Posterior cingulate gyrus (tissue), 11 donors: Measurements from ENCODE around the gene SPATA32.

Source experiments
- DNase-seq, 10 donors: peaks; one replicate each; pipeline versions ENCODE4 v3.0.0 to v3.0.0-alpha.2; 2020 to 2021; ENCODE audit warnings: mixed read lengths in 3 of 10
- intact Hi-C: fragments of 100-400 bp; cut with DNase I; formaldehyde crosslinking; loops from one replicate; pipeline ENCODE4 v1.15.1; 2023

The SPATA32 gene

DNA sequence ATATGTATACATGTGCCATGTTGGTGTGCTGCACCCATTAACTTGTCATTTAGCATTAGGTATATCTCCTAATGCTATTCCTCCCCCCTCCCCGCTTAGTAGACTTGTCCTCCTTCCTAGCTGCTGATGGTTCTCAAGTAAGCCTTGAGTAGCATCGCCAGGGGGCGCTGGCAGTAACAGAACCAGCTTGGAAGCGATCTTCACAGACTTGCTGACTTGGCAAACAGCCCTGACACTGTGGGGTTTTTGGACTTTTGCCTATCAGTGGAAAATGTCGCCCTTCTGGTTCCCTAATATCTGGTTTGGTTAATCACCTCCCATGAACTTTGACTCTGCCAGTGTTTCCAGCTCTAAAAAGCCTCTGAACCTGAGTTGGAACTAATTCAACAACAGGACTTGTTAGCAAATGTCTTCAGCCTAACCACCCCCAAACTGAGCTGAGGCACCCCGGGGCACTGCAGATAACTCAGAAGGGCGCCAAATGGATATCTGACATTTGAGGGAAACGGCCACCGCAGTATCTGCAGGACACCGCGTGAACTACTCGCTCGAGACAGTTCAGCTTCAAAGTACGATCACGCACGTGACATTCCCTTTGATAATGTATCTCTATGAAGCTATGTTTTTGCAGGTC is 15.4 kb upstream of the SPATA32 start:
- intact Hi-C loops = loop anchor here (1.0 kb wide), 2 partner anchors 40 to 108 kb away; partner anchors contain the start of gene MAP3K14
- peak; percentile 74 to 98 (median 90) for DNase-seq

DNA sequence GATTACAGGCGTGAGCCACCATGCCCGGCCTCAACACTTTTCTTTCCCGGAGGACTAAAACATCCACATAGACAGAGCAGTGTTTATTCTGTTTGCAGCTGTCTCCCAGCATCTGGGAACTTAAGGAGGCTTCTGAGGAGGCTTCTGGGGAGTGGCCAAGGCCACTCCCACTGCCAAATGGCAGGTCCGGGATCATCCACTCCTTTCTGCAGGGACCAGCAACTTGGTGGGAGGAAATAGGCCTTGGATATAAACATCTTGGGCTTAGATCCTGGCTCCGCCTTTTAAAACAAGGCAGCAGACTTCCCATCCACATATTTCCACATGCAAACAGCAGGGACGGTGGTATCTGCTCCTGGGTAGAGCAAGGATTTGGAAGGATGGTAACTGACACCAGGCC is 14.1 kb upstream of the SPATA32 start:
- peak in 1 of 10 donors; percentile 10 for DNase-seq
- intact Hi-C loops = no loop called here

- intact Hi-C loops = no loop called here
- DNase-seq = peak in 2 of 10 donors; percentile 21 to 60
Measured at GRCh38 chr17:45274033-45274432, 12.1 kb upstream of the SPATA32 start.

- DNase-seq = peak in 2 of 10 donors; percentile 67 to 72
- intact Hi-C loops = no loop called here
Measured at GRCh38 chr17:45273551-45273957, 11.7 kb upstream of the SPATA32 start.

DNA sequence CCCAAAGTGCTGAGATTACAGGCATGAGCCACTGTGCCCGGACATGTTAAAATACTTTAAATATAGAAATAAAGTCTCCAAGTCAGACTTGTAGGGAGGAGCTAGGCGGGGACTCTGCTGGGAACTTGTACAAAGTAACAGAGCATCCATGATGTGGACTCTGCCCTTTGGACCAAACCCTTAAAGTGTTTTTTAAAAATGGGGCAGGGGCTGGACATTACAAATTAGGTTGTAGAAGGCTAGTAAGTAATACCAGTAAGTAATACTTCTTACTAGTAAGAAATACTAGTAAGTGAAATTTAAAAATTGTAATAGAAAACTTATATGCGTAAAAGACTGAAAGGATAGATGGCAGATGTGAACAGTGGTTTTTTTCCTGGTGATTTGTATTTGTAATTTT is 9.7 kb upstream of the SPATA32 start:
- intact Hi-C loops = no loop called here
- no peak for DNase-seq

DNA sequence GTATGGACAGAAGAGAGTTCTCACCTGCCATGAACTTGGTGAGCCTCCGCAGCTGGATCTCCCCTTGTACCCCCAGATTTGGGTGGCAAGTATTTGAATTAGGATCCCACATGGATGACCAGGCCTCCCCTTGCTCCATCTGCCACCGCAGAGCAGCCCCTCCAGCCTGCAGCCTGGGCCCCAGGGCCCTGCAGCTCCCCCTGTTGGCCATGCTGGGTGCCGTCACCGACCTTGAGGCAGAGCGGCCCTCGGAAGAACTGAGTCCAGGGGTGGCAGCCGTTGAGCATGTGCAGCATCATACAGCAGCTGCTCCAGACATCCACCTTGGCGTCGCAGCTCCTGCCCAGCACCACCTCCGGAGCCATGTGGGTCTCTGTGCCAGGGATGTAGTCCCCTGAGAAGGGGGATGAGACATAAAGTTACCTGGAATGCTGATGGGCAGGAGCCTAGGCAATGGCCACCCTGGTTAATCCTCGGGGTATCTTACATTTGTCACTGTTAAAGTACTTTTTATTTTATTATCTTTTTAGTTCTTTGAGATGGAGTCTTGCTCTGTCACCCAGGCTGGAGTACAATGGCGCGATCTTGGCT is 9.0 kb upstream of the SPATA32 start:
- peak in 1 of 10 donors; percentile 63 for DNase-seq

GRCh38 chr17:45269912-45270311 is 8.0 kb upstream of the SPATA32 start:
- intact Hi-C loops = no loop called here
- DNase-seq = peak in 1 of 10 donors; percentile 35

More for the DNA sequence above, 9.0 kb upstream of the SPATA32 start:
- intact Hi-C loops = no loop called here

DNA sequence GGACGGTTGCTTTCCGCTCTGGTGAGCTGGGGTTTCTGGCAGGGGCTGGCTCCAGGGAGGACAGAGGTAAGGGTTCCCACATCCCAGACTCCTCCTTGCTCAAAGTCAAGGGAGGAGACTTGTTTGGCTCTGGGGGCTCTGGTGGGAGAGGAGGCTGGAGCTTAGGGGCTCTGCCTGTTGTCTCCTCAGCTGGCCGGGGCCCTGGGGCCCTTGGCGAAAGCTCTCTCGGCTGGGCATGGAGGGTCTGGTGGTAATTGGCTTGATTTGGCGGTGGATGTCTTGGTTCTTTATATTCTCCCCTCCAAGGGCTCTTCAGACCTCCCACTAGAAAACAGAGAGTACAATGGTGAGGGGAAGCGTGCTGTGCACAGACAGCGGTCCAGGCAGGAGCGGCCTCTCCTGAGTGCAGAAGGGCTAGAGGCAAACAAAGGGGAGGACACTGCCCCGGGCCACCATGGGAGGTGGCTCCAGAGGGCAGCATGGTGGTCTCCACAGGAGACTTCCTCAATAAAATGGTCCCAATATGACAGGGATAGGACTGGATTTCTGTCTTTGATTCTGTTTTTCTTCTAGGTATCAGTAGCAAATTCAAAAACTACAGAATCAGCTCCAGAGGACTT is 5.7 kb upstream of the SPATA32 start:
- intact Hi-C loops = no loop called here
- DNase-seq = no peak

DNA sequence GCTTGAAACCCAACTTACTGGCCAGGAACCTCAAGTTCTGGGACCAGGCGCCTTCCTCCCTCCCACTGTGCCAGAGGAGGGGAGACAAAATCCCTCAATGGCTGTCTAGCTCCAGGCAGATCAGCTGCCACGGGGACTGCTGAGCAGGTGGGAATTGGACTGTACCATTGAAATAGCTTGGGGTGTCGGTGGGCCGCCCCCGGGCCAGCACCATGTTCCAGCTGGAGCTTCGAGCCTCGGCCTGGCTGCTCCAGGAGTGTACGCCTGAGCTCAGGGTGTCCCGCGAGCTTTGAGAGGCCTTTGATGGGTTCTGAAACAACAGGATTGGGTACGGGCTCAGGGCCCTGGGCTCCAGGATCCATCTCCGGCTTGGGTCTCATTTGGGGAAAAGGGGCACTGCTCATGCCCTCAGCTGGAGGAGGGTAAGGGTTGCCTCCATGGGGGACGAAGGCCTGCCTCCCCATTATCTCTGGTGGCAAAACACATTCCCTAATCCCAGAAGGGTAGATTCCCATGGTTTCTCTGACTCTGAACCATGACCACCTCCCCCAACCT is 4.6 kb upstream of the SPATA32 start:
- intact Hi-C loops = no loop called here

GRCh38 chr17:45265821-45266220 is 3.9 kb upstream of the SPATA32 start:
- DNase-seq = no peak
- intact Hi-C loops = no loop called here

More for the DNA sequence above, 4.6 kb upstream of the SPATA32 start:
- no peak for DNase-seq

GRCh38 chr17:45264988-45265387 is 3.1 kb upstream of the SPATA32 start:
- DNase-seq = no peak
- intact Hi-C loops = no loop called here

- DNase-seq = no peak
- intact Hi-C loops = no loop called here
Measured at GRCh38 chr17:45264430-45264829, 2.5 kb upstream of the SPATA32 start.

DNA sequence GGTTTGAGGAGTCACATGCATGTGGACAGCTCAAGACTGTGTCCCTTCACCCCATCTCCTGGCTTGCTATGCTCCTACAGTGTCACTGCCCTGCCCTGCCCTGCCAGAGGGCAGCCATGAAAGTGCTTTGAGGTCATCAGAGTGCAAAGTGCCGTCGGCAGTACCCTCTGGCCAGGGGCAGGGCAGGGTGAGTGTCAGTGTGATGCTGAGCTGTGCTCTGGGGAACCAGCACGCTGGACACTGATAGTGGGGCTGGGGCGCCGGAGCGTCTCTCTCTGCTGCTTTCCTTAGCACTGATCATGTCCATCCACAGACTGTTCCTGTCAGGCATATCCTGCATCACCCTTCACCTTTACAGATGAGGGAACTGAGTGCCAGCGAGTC is 1.6 kb upstream of the SPATA32 start:
- intact Hi-C loops = no loop called here
- no peak for DNase-seq

DNA sequence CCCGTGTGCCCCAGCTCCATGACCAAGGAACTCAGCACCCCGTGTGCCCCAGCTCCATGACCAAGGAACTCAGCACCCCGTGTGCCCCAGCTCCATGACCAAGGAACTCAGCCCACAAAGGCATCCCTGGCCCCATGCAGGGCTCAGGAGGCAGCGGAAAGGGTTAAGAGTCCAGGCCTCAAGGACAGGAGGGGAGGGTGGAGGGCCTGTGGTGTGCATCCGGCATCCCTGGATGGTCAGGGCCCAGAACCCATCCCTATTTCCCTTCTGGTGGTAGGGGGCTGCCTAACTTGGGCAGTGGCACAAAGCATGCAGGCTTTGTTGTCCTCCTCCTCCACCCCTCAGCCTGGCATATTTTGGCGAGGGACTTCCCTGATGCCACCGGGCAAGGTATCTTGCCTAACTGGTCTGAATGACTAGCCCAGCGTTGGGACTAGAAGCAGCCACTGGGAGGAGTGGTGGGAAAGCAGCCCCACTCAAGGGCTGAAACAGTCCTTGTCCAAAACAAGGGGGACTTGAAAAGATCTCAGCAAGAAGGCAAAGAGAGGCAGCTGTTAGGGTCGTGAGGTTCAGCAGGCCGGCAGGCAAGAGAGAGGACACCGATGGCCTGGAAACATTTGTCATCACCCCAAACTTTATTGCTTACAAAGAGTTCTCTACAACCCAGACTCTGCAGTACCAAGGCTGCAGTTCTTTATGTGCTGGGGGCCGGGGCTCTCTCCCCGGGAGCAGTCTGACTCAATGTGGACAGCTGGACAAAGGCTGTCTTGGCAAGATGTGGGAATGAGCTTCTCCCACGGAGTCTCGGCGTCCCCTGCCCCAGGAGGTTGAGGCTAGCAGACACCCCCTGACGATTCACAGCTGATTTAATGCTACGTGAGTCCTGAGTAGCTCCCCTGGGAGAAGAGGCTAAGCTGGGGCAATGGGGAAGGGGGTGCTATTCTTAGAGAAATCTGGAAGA is 902 bp upstream of the SPATA32 start:
- intact Hi-C loops = no loop called here
- no peak for DNase-seq

DNA sequence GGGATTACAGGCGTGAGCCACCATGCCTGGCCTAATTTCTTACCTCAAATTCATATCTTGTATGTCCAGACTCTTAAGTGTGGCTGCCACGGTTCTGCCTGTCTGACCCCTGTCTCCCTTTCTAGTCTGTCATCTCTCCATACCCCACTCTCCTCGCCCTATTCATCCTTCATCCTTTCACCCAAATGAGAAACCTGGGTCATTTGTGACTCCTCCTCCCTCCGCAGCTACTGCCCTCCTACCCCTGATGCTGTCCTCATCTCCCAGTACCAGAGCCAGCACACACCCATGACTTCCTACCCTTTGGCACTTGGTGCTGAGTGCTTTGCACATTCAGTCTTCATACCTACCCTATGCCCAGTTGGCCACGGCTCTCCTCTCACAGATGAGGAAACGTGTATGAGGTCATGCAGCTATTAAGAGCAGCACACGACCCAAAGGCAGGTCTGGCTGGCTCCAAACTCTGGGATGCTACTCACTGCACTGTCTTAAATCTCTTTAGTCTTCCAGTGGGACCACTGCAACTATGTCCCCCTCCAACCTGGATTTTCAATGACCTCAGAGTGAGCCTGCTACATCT is 1.6 kb downstream of the SPATA32 start:
- intact Hi-C loops = no loop called here
- no peak for DNase-seq

DNA sequence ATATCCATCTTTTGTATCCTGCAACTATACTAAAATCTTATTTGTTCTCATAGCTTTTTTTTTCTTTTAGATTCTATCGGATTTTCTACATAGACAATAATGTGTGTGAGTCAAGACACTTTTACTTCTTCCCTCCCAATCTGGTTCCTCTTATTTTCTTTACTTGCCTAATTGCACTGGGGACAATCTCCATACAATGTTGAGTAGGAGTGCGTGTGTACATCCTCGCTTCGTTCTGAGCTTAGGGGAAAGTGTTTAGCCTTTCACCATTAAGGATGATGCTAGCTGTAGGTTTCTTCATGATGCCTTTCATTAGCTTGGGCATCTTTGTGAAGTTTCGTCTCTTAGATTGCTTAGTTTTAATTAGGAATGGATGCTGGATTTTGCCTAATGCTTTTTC is 2.9 kb downstream of the SPATA32 start:
- intact Hi-C loops = no loop called here
- DNase-seq = no peak

DNA sequence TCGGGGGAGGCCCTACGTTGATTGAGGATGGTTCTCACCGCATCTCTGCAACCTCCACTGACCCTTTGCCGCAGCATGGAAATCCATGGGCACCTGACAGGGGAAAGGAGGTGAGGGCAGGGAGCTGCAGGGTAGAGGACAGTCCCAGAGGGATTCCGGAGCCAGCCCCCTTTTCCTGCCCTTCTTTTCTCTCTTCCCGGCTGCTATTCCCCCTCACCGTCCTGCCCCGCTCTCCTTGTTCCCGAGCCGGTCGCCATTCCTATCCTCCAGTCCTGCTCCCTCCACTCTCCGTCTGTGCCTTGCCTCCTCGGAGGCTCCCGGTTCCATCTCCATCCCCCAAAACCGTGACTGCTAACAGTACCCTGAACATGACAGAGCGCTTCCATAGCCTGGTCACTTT is 4.8 kb downstream of the SPATA32 start:
- intact Hi-C loops = no loop called here
- DNase-seq = no peak

GRCh38 chr17:45256114-45256966 is 5.6 kb downstream of the SPATA32 start:
- DNase-seq = no peak
- intact Hi-C loops = no loop called here

DNA sequence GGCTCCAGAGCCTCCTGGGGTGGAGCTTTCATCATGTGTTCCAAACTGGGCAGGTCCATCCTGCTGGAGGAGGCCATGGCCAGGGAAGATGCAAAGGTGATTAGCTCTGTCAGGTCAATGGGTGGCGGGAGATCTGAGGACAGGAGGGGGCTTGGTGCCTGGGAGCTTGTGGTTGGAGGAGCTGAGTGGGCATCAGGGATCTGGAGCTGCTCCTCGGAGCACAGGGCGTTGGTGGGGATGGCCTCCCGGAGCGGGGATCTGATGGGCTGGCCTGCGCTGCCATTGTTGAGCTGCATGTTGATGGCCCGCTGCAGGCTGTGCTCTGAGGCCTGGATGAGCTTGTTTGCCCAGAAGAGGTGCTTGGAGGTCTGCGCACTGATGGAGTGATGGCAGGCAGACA is 6.5 kb downstream of the SPATA32 start:
- intact Hi-C loops = no loop called here
- no peak for DNase-seq
